AG08395 (cell line): ENCODE data around the gene C2CD4C.
"Not testable (repeated sequence)": the region's sequence is repeated elsewhere in the genome, so short reads cannot be mapped to it uniquely, and the experiment has no call there.

ENCODE experiments used
- DNase-seq: peaks from one replicate; pipeline ENCODE4 v3.0.0; 2012; ENCODE audit warnings: mixed read lengths, low spot score

The C2CD4C gene

DNA sequence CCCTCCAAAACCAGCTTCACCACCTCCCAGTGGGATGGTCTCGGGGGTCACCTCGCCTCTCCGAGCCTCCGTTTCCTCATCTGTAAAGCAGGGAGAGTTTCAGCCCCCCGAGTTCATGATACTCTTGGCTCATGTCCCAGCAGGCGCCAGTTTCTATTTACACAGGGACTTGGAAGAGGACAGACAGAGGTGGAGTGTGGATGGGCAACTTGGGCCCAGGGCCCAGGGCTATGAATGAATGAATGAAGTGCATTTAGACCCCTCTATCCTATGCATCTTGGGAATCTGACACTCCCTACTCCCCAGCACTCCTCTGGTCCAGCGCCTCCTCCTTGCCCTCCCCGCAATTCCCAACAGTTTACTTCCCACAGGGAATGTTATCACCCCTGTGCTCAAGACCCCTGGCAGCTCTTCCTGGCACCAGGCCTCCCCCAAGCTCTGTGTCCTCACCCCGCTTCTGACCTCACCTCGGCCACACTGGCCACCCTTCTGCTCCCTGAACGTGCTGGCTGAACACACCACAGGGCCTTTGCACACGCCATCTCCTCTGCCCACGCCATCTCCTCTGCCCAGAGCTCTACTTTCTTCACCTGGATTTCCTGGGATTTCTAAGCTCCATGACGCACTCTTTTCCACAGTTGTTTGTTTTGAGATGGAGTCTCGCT is 4.9 kb upstream of the C2CD4C start:
- DNase-seq: no peak

GRCh38 chr19:412356-413355 is 3.7 kb upstream of the C2CD4C start:
- DNase-seq: no peak

DNA sequence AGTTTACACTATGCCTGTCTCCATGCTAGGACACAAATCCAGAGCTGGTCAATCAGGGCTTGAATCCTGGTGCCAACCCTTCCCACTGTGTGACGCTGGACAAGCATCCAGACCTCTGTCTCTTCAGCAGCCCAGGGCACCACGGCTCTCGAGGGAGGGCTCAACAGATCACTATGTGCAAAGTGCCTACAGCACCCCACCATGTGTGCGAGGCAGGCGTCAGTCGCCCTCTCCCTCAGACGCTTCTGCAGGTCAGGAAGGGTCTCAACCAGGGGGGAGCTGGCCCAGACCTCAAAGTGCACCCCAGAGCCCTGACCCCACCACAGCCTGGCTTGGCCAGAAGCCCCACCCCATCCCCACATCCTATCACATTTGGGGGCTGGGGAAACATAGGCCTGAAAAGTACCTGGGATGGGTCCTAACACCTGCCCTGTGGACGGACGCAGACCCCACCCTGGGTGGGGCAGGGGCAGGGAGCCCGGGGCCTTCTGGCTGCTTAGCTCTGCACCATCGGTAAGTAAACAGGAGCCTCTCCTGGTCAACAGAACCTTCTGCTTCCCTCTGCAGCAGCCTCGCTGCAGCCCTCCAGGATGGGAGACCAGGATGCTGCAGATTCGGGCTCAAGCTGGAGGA is 2.9 kb upstream of the C2CD4C start:
- no peak for DNase-seq

DNA sequence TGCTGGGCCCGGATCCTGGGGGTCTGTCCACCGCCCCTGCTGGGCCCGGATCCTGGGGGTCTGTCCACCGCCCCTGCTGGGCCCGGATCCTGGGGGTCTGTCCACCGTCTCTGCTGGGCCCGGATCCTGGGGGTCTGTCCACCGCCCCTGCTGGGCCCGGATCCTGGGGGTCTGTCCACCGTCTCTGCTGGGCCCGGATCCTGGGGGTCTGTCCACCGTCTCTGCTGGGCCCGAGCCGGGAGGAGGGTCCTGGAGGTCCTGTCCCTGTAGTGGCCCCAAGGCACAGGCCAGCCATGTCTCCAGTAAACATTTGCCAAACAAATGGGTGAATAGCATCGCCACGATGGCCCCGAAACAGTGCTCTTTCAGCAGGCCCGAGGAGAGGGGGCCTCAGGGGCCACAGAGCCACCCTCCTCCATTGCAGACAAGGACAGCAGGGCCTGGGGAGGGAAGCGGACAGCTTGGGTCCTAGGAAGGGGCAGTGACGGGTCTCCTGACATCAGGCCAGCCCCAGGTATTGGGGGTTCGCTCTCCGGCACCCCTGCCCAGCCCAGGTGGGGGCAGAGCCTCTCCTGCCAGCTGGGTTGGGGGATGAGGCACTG is 2.3 kb upstream of the C2CD4C start:
- DNase-seq: not testable (repeated sequence)

- DNase-seq: no peak
These were observed 1.4 kb upstream of the C2CD4C start for GRCh38 chr19:410243-410781.

DNA sequence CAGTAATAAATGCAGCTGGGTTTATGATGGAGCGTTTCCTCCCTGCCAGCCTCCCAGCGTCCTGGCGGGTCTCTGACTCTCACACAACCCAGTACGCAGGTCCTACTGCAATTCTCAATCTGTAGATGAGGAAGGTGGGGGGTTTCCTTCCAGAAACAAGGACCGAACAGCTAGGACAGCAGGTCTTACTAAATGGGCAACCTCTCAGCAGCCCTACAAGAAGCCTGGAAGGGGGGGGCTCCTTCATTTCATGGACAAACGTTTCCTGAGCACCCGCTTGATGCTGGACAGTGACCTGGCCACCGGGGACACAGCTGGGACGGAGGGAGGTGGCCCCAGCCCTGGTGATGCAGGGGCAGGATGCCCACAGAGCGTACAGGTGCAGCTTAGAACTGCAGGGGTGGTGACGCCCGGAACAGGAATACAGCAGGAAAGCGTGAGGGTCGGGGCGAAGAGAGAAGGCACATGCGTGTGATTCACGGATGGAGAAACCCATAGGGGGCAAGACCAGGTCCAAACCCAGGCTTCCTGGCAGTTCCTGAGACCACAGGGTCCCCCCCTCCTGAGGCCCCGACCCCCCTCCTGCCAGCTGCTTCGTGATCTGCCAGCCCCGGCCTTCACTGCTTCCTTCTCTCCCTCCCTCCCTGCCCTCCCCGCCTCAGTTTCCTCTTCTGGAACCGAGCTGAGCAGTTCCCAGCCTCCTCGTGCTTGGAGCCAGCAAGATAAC is 732 bp upstream of the C2CD4C start:
- no peak for DNase-seq

DNA sequence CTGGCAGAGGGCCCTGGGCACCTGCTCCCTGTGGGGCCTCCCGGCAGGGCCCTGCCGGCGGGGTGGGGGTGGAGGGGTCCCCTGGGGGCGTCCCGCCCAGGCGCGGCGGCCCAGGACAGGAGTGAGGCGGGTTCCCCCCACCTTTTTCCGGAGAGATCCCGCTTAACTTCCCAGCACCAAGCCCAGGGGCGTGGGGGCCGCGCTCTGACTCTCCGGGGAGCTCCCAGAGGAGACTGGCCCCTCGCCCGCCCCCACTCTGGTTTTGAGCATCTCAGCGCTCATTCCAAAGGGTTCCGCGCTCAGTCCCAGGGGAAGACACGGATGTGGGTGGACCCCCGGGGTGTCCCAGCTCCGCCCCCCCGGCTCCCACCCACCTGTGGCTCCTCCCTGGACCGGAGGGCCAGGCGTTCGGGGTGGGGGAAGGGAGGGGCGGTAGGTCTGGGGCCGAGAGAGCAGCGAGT is 476 bp downstream of the C2CD4C start:
- DNase-seq: no peak

DNA sequence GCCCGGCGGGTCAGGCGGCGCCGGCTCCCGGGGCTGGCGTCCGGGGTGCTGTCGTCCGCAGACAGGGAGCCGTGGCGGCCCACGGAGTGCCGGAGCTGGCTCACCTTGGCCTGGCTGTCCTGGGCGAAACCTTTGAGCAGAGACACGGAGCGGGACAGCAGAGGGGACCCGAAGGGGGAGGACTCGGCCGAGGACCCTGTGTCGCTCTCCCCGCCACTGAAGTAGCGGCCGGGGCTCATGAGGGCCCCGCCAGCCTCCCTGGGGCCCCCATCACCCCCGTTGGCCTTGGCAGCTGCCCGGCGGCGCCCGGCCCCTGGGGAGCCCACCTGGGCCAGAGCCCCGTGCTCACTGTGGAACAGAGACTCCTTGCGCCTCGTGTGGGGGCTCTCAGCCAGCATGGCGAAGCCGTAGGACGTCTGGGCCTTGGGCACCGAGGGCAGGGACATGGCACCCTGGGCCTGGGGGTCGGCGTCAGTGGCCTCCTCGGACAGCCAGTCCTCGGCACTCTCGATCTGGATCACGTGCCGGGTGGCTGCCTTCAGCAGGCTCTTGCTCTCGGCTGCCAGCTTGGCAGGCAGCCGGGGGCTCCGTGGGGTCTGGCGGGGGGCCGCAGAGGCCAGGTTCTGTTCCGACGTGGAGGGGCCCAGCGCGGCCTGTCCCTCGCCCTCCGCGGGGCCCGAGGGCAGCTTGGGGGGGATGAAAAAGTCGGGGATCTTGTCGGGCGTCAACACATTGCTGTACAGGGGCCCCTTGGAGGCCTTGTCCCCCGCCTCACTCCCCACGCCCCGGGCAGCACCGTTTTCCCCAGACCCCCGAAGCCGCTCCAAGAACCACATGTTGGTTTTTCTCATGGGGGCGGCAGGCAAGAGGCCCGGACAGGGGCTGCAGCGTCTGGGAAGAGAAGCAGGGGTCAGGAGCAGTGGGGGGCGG is 1.2 kb downstream of the C2CD4C start:
- DNase-seq: no peak

GRCh38 chr19:406971-407510 is 1.9 kb downstream of the C2CD4C start:
- no peak for DNase-seq

DNA sequence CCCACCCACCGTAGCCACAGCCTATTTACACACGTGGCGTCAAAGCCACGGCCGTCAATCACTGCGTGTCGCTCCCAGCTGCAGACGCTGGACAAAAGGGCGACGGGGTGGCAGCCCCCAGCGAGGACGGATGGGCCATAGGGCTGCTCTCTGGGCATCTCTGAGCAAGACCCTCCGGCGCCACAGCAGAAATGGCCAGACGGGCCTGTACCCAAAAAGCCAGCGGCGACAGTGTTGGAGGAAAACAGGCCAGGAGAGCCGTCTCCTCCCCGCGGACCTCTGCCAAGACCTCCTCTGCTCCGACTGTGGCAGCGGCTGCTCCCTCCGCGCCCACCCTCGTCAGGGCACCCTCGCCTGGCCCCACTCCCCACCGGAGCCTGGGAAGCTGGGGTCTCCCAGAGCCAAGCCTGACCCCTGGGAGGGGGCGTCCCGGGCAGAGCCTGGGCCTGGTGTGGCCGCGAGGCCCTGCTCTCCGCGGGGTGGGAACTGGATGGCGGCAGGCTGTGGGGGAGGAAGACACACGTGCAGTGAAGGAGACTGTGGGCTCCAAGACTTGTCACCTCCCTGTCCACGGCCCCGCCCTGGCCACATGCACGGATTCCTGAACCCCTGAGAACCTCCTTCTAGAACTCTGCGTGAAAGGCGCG is 2.7 kb downstream of the C2CD4C start:
- DNase-seq: no peak

- DNase-seq: no peak
These were observed 3.6 kb downstream of the C2CD4C start for GRCh38 chr19:405121-405965.

DNA sequence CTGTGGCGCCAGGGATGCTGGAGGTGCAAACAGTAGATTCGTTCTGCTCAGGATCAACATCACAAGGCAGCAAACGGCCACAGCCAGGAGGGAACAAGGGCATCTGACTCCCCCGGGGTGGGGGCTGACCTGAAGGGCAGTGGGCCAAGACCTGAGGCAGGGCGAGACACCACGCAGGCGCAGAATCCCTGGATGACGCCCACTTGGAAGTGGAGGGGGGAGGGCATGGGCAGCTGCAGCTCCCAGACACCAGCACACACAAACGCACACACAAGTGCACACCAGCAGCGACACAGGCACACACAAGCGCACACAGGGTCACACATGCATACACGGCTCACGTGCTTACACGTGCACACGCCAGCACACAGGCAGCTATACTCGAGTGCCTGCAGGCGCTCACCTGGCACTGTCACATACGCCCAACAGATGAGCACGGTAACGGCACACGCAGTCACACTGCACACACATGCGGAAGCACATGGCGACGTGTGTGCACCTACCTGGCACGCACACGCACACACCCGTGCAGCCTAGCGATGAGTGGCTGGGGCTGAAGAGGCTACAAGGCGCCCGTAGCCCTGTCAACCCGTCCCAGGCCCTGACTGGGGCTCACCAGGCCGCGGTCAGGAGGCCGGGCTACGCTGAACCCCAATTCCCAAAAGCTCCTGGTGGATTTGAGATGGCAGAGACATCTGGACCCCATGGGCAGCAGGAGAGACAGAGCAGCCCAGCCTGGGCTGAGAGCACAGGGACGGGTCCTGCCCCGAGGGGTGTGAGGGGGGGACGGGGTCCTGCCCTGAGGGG is 5.5 kb downstream of the C2CD4C start:
- no peak for DNase-seq

GRCh38 chr19:402786-403185 is 6.2 kb downstream of the C2CD4C start:
- no peak for DNase-seq

GRCh38 chr19:401866-402511 is 7.0 kb downstream of the C2CD4C start:
- no peak for DNase-seq

GRCh38 chr19:400976-401865 is 7.7 kb downstream of the C2CD4C start:
- DNase-seq: no peak

GRCh38 chr19:399370-399769 is 9.6 kb downstream of the C2CD4C start:
- no peak for DNase-seq
